HepG2 (cell line): Measurements from ENCODE around the gene FRMD4A. TPM values are rescaled to one million over a fixed set of nuclear protein-coding genes. Genes with fewer than 3 reads are reported as not detected.
A peak's percentile ranks its signal among the peaks of the same experiment; 100 is the strongest.

Experiments
- BRCA1 ChIP-seq: sonication (generic); formaldehyde crosslinking; IDR thresholded peaks from 2 replicates; pipeline ENCODE4 v1.4.0; 2020; ENCODE audit warnings: missing genetic modification reagents
- CREM ChIP-seq, 2 experiments: sonication (generic) in 1 of 2; formaldehyde crosslinking in 1 of 2; IDR thresholded peaks; 2 replicates each; pipeline versions ENCODE4 v1.4.0 to v1.6.1; 2016 to 2020; ENCODE audit warnings: antibody characterized with exemption in 1 of 2, mild to moderate bottlenecking in 1 of 2, missing genetic modification reagents in 1 of 2
- HDAC2 ChIP-seq: sonication (generic); formaldehyde crosslinking; IDR thresholded peaks from 2 replicates; pipeline ENCODE4 v1.4.0; 2020; ENCODE audit warnings: missing genetic modification reagents
- HDAC6 ChIP-seq: fragments of 200-600 bp; sonication (generic); IDR thresholded peaks from 2 replicates; pipeline ENCODE4 v1.7.0; 2017; ENCODE audit warnings: mild to moderate bottlenecking, antibody characterized with exemption, low read length, low read depth
- HNRNPK ChIP-seq: fragments of 200-400 bp; formaldehyde crosslinking; IDR thresholded peaks from 2 replicates; pipeline ENCODE4 v1.6.1; 2018; ENCODE audit warnings: low read length, low read depth, moderate library complexity, mild to moderate bottlenecking; ENCODE audit not compliant: poor library complexity, severe bottlenecking
- HOXA7 ChIP-seq: sonication (generic); formaldehyde crosslinking; IDR thresholded peaks from 2 replicates; pipeline ENCODE4 v1.8.1; 2022; ENCODE audit warnings: mild to moderate bottlenecking, missing genetic modification reagents, moderate library complexity
- MTF1 ChIP-seq: sonication (generic); formaldehyde crosslinking; IDR thresholded peaks from 2 replicates; pipeline ENCODE4 v1.5.0; 2020; ENCODE audit warnings: missing genetic modification reagents
- NBN ChIP-seq: fragments of 450-650 bp; conservative IDR thresholded peaks from 2 replicates; pipeline ENCODE4 v1.6.1; 2017
- PHF21A ChIP-seq: sonication (generic); formaldehyde crosslinking; IDR thresholded peaks from 2 replicates; pipeline ENCODE4 v1.5.0; 2020; ENCODE audit warnings: mild to moderate bottlenecking, missing genetic modification reagents
- PTBP1 ChIP-seq: fragments of 200-400 bp; formaldehyde crosslinking; IDR thresholded peaks from 2 replicates; pipeline ENCODE4 v1.6.1; 2018; ENCODE audit warnings: low read length, low read depth; ENCODE audit not compliant: poor library complexity, severe bottlenecking
- ZBTB37 ChIP-seq: sonication (generic); formaldehyde crosslinking; IDR thresholded peaks from 2 replicates; pipeline ENCODE4 v1.4.0; 2020; ENCODE audit warnings: mild to moderate bottlenecking, missing genetic modification reagents
- ZHX2 ChIP-seq, 2 experiments: sonication (generic) in 1 of 2; formaldehyde crosslinking in 1 of 2; IDR thresholded peaks; 2 replicates each; pipeline versions ENCODE4 v1.6.1 to v1.9.0; 2014 to 2022; ENCODE audit warnings: antibody characterized with exemption in 1 of 2, borderline replicate concordance in 1 of 2, inconsistent platforms in 1 of 2, low read depth in 1 of 2, missing genetic modification reagents in 1 of 2
- ZNF138 ChIP-seq: sonication (generic); formaldehyde crosslinking; IDR thresholded peaks from 2 replicates; pipeline ENCODE4 v1.5.0; 2020; ENCODE audit warnings: mild to moderate bottlenecking, low read depth, missing genetic modification reagents
- ZNF326 ChIP-seq: sonication (generic); formaldehyde crosslinking; IDR thresholded peaks from 2 replicates; pipeline ENCODE4 v1.4.0; 2020; ENCODE audit warnings: missing genetic modification reagents, borderline replicate concordance
- ZNF547 ChIP-seq: sonication (generic); formaldehyde crosslinking; IDR thresholded peaks from 2 replicates; pipeline ENCODE4 v1.5.1; 2020; ENCODE audit warnings: mild to moderate bottlenecking, missing genetic modification reagents
- ZNF609 ChIP-seq: sonication (generic); formaldehyde crosslinking; IDR thresholded peaks from 2 replicates; pipeline ENCODE4 v1.4.0; 2020; ENCODE audit warnings: mild to moderate bottlenecking, missing genetic modification reagents, borderline replicate concordance
- ZNF672 ChIP-seq: sonication (generic); formaldehyde crosslinking; IDR thresholded peaks from 2 replicates; pipeline ENCODE4 v1.8.1; 2022; ENCODE audit warnings: missing genetic modification reagents
- polyA plus RNA-seq, 8 experiments: library from polyadenylated mRNA; depleted of rRNA in 3 of 8; stranded (reverse) in 7 of 8; unstranded in 1 of 8; fragments of >200 nt; fragmentation: Illumina TruSeq in 4 of 8; extraction: Trizol in 4 of 8; gene quantifications; 2 replicates each; pipeline versions ENCODE4 v1.2.1 to v1.2.3, GENCODE V29; 2011 to 2016; ENCODE audit warnings: low read depth in 4 of 8, missing spikeins in 1 of 8, mixed read lengths in 1 of 8; ENCODE audit not compliant: insufficient read depth in 1 of 8
- total RNA-seq, 5 experiments: library from RNA; depleted of rRNA; stranded (reverse); fragments of >200 nt; fragmentation: Illumina TruSeq; extraction: Trizol; gene quantifications; 2 replicates each; pipeline ENCODE4 v1.2.3, GENCODE V29; 2016; ENCODE audit warnings: low read depth in 1 of 5

The FRMD4A gene
- total and polyA plus RNA-seq, 2 of the 13 experiments (the other 11 are each of a cell fraction or from before 2014, with no cell fraction given), result 0.09 to 0.26 TPM

GRCh38 chr10:14184841-14185315 is 145.8 kb downstream of the FRMD4A start (continued):
- TF ChIP-seq ZNF609 (CRISPR knock-in tag) (no peak), BRCA1 (CRISPR knock-in tag) (no peak), ZNF547 (no peak), PHF21A (no peak), ZNF326 (CRISPR knock-in tag) (no peak), CREM (IDR thresholded peaks at IDR 0.05) (peak; percentile 61), CREM (CRISPR knock-in tag; IDR thresholded peaks at IDR 0.05) (no peak), ZHX2 (IDR thresholded peaks at IDR 0.05; ENCODE audit: low read depth) (no peak), ZHX2 (CRISPR knock-in tag; IDR thresholded peaks at IDR 0.05; ENCODE audit: borderline replicate concordance) (no peak), ZBTB37 (CRISPR knock-in tag) (no peak), PTBP1 (no peak), MTF1 (CRISPR knock-in tag) (no peak), HNRNPK (no peak), NBN (no peak), HDAC6 (no peak), HOXA7 (CRISPR knock-in tag) (no peak), ZNF672 (CRISPR knock-in tag) (no peak), ZNF138 (CRISPR knock-in tag) (no peak), HDAC2 (CRISPR knock-in tag) (peak; percentile 64)
